Transverse colon (tissue), 4 donors: ENCODE data around the gene CAMTA1. TPM values are rescaled to one million over a fixed set of nuclear protein-coding genes. Genes with fewer than 3 reads are reported as not detected.

Source experiments
- DNase-seq: peaks from one replicate; pipeline ENCODE4 v3.0.0-alpha.2; 2019
- H3K27ac ChIP-seq, 4 donors: fragments of 200-600 bp; sonication (generic); 2 replicates each; pipeline ENCODE4 v1.5.1; 2016 to 2018; ENCODE audit warnings: inconsistent platforms in 4 of 4
- H3K27me3 ChIP-seq: fragments of 200-600 bp; sonication (generic); 2 replicates; pipeline ENCODE4 v1.5.1; 2017; ENCODE audit warnings: inconsistent platforms
- H3K36me3 ChIP-seq, 4 donors: fragments of 200-600 bp; sonication (generic); 2 replicates each; pipeline ENCODE4 v1.5.1; 2017 to 2019; ENCODE audit warnings: inconsistent platforms in 4 of 4
- H3K4me1 ChIP-seq, 4 donors: fragments of 200-600 bp; sonication (generic); 2 replicates each; pipeline ENCODE4 v1.5.1; 2017 to 2020; ENCODE audit warnings: inconsistent platforms in 4 of 4
- H3K4me3 ChIP-seq, 4 donors: fragments of 200-600 bp; sonication (generic); 1 replicate in 1 of 4; 2 replicates in 3 of 4; pipeline versions ENCODE4 v1.5.1 to v1.6.1; 2017 to 2019; ENCODE audit warnings: inconsistent platforms in 4 of 4
- H3K9me3 ChIP-seq, 2 donors: fragments of 200-600 bp; sonication (generic); 2 replicates each; pipeline ENCODE4 v1.5.1; 2017 to 2019; ENCODE audit warnings: inconsistent platforms in 2 of 2
- CTCF ChIP-seq, 5 experiments: fragments of 200-600 bp in 3 of 5; fragments of 450-650 bp in 2 of 5; sonication (generic) in 3 of 5; IDR thresholded peaks; 1 replicate in 2 of 5; 2 replicates in 3 of 5; pipeline ENCODE4 v1.5.1; 2016 to 2017; ENCODE audit warnings: antibody characterized with exemption in 5 of 5, inconsistent platforms in 3 of 5, mild to moderate bottlenecking in 2 of 5, moderate library complexity in 1 of 5
- EP300 ChIP-seq: sonication (generic); formaldehyde crosslinking; IDR thresholded peaks from one replicate; pipeline ENCODE4 v1.6.1; 2017; ENCODE audit warnings: antibody characterized with exemption, low read depth
- POLR2A ChIP-seq: fragments of 450-650 bp; IDR thresholded peaks from one replicate; pipeline ENCODE4 v1.6.1; 2016; ENCODE audit warnings: antibody characterized with exemption, mild to moderate bottlenecking, moderate library complexity
- POLR2AphosphoS5 ChIP-seq, 3 donors: sonication (generic); formaldehyde crosslinking; IDR thresholded peaks; one replicate each; pipeline ENCODE4 v1.6.1; 2016; ENCODE audit warnings: antibody characterized with exemption in 3 of 3
- WGBS, 2 donors: methylation state at CpG; one replicate each; pipeline ENCODE4 v1.1.5; 2018; ENCODE audit warnings: low coverage in 1 of 2; 5-methylcytosine and 5-hydroxymethylcytosine counted together
- in situ Hi-C, 4 donors: fragments of 200-750 bp; cut with MboI; loops; one replicate each; pipeline versions ENCODE4 v1.15.0 to v1.15.1; 2017; ENCODE audit warnings: low sequenced_read_pairs in 3 of 4, low pct_ligation_motif_present in 1 of 4, low pct_unique_long_range_greater_than_20kb in 1 of 4
- intact Hi-C: fragments of 100-400 bp; cut with DNase I; formaldehyde crosslinking; loops from one replicate; pipeline ENCODE4 v1.15.1; 2023; ENCODE audit warnings: low total_unique reads
- total RNA-seq, 4 donors: library from RNA; depleted of rRNA; stranded (reverse); fragments of >200 nt; gene quantifications; one replicate each; pipeline ENCODE4 v1.1.0, GENCODE V29; 2016

The CAMTA1 gene
- total RNA-seq, 4 donors from 2014 or later: 93.8 to 268 (median 130) TPM

GRCh38 chr1:7406641-7407543 is 621.6 kb downstream of the CAMTA1 start:
- no peaks in the 10 kb centered on the region for H3K4me1 ChIP-seq
- no peak for DNase-seq
- no peaks in the 10 kb centered on the region for H3K27me3 ChIP-seq
- H3K36me3 ChIP-seq: no peaks in the 10 kb centered on the region
- intact Hi-C loops (no loop called here), in situ Hi-C loops (no loop called here)
- no peak overlapping the region for H3K4me3 ChIP-seq
- H3K9me3 ChIP-seq: no peaks in the 10 kb centered on the region
- TF ChIP-seq EP300: no peak
- TF ChIP-seq POLR2A: no peak
- no peak for TF ChIP-seq POLR2AphosphoS5 (IDR thresholded peaks at IDR 0.05)
- TF ChIP-seq CTCF (IDR thresholded peaks at IDR 0.05): no peak
- H3K27ac ChIP-seq: no peak overlapping the region
- WGBS, 2 donors: 92 to 100% methylated on average over 2 to 18 of the region's 18 CpGs

DNA sequence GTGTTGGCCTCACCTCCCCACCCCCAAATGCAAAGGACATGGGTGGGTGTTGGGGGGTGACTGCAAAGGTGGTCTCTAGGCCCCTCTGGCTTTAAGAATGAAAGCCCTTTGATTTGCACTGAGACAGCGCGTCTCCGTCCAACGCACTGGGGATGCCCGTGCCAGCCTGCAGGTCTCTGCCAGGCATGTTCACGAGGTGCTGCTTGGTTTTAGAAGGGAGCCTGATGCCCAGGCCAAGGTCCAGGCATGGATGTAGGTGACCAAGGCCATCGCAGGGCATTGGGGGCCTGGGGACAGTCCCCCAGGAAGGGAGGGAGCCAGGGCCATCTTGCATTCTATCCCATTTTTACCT is 622.3 kb downstream of the CAMTA1 start:
- H3K27ac ChIP-seq: no peak overlapping the region
- no peak for TF ChIP-seq POLR2AphosphoS5 (IDR thresholded peaks at IDR 0.05)
- no peak for TF ChIP-seq CTCF (IDR thresholded peaks at IDR 0.05)
- no peak for TF ChIP-seq EP300
- no peak for TF ChIP-seq POLR2A
- in situ Hi-C loops (no loop called here), intact Hi-C loops (no loop called here)
- no peak for DNase-seq
- H3K4me1 ChIP-seq: no peaks in the 10 kb centered on the region
- WGBS, 2 donors: 97% methylated on average over 6 of the region's 7 CpGs; no CpG with 5 or more reads in 1 of the 2 donors
- H3K36me3 ChIP-seq: no peaks in the 10 kb centered on the region
- no peak overlapping the region for H3K4me3 ChIP-seq
- H3K9me3 ChIP-seq: no peaks in the 10 kb centered on the region
- no peaks in the 10 kb centered on the region for H3K27me3 ChIP-seq

GRCh38 chr1:7407980-7408770 is 622.9 kb downstream of the CAMTA1 start:
- intact Hi-C loops: no loop called here
- no peaks in the 10 kb centered on the region for H3K4me1 ChIP-seq
- no peaks in the 10 kb centered on the region for H3K9me3 ChIP-seq
- no peaks in the 10 kb centered on the region for H3K36me3 ChIP-seq
- 89% methylated on average over 22 of the region's 23 CpGs; no CpG with 5 or more reads in 1 of the 2 donors for WGBS, 2 donors
- TF ChIP-seq EP300: no peak
- no peak for TF ChIP-seq POLR2AphosphoS5 (IDR thresholded peaks at IDR 0.05)
- TF ChIP-seq POLR2A: no peak
- TF ChIP-seq CTCF (IDR thresholded peaks at IDR 0.05): no peak
- no peak overlapping the region for H3K4me3 ChIP-seq
- DNase-seq: no peak
- no peak overlapping the region for H3K27ac ChIP-seq
- in situ Hi-C loops: no loop called here
- H3K27me3 ChIP-seq: no peaks in the 10 kb centered on the region

DNA sequence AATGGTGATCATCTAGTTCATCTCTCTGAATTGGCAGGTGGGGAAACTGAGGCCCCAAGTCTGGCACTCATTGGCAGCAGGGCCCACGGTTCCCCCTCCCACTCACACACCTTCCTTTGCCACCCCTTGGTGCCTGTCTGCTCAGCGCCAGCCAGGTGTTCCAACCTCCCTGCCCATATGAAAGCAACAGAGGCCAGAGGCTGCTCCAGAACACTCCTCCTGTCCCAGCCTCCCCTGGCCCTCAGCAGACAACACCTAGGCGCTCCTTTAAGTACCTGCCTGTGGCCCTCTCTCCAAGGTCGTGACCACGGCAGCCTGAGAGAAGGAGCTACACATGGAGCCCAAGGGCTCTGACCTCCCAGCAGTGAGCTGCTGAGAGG is 623.5 kb downstream of the CAMTA1 start:
- 95% methylated on average over 4 of the region's 5 CpGs; no CpG with 5 or more reads in 1 of the 2 donors for WGBS, 2 donors
- H3K4me1 ChIP-seq: no peaks in the 10 kb centered on the region
- H3K4me3 ChIP-seq: no peak overlapping the region
- H3K27ac ChIP-seq: no peak overlapping the region
- TF ChIP-seq POLR2A: no peak
- no peak for TF ChIP-seq POLR2AphosphoS5 (IDR thresholded peaks at IDR 0.05)
- no peak for TF ChIP-seq EP300
- no peak for TF ChIP-seq CTCF (IDR thresholded peaks at IDR 0.05)
- no peak for DNase-seq
- H3K36me3 ChIP-seq: no peaks in the 10 kb centered on the region
- in situ Hi-C loops: no loop called here
- intact Hi-C loops: no loop called here
- no peaks in the 10 kb centered on the region for H3K9me3 ChIP-seq
- no peaks in the 10 kb centered on the region for H3K27me3 ChIP-seq
